ENCODE results near the gene KIF13A. TPM values are rescaled to one million over a fixed set of nuclear protein-coding genes. Genes with fewer than 3 reads are reported as not detected.

KIF13A gene
- total RNA-seq, 1 experiment from 2014 or later, result 19.7 TPM

DNA sequence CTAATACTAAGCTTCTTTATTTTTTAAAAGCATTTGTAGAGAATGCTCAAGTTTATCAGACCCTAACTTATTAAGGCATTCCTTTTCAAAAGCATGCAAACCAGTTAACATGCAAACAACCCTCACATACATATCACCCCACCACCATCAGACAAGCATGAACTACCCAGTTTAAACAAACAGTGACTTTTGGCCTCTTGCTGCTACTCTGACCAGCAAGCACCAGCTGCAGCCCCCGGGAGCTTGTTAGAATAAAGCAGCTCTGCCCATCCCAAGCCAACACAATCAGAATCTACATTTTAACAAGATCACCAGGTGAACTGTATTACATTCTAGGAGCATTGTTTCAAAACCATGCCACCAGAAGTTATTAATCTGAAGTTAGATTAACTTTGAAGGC is 274.9 kb downstream of the KIF13A start:
- no peak overlapping the region for H3K27ac ChIP-seq (ENCODE audit: low read depth, low read length, poor library complexity, severe bottlenecking)
- intact Hi-C loops (cut with micrococcal nuclease; ENCODE audit: unreplicated experiment), result no loop called here
- no peak for DNase-seq (ENCODE audit: low spot score)
- H3K4me3 ChIP-seq (ENCODE audit: low read depth, low read length, poor library complexity, severe bottlenecking), result no peak overlapping the region
- no TSS peak for BruUV-seq (replicated peaks)
- ChIA-PET POLR2A (ENCODE audit: low non-redundant PET) (no interaction called here), CTCF (no interaction called here)
- peaks cover 16% of the 10 kb centered on the region for H3K4me1 ChIP-seq (ENCODE audit: insufficient read depth, low read length, poor library complexity, severe bottlenecking)
- no peaks in the 10 kb centered on the region for H3K27me3 ChIP-seq (replicated peaks; ENCODE audit: insufficient read depth, low read depth, low read length, poor library complexity)
- no peak for TF ChIP-seq EZH2 (IDR thresholded peaks at IDR 0.05; ENCODE audit: borderline replicate concordance, low read depth, low read length, poor library complexity, severe bottlenecking)
- TF ChIP-seq, protein P1, sequence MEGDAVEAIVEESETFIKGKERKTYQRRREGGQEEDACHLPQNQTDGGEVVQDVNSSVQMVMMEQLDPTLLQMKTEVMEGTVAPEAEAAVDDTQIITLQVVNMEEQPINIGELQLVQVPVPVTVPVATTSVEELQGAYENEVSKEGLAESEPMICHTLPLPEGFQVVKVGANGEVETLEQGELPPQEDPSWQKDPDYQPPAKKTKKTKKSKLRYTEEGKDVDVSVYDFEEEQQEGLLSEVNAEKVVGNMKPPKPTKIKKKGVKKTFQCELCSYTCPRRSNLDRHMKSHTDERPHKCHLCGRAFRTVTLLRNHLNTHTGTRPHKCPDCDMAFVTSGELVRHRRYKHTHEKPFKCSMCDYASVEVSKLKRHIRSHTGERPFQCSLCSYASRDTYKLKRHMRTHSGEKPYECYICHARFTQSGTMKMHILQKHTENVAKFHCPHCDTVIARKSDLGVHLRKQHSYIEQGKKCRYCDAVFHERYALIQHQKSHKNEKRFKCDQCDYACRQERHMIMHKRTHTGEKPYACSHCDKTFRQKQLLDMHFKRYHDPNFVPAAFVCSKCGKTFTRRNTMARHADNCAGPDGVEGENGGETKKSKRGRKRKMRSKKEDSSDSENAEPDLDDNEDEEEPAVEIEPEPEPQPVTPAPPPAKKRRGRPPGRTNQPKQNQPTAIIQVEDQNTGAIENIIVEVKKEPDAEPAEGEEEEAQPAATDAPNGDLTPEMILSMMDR (conservative IDR thresholded peaks at IDR 0.05; ENCODE audit: low read depth, low read length), result no peak
- H3K36me3 ChIP-seq (ENCODE audit: insufficient read depth, low read length, poor library complexity, severe bottlenecking), result no peaks in the 10 kb centered on the region
- no peaks in the 10 kb centered on the region for H3K9me3 ChIP-seq (ENCODE audit: low read depth, low read length, poor library complexity, severe bottlenecking)

DNA sequence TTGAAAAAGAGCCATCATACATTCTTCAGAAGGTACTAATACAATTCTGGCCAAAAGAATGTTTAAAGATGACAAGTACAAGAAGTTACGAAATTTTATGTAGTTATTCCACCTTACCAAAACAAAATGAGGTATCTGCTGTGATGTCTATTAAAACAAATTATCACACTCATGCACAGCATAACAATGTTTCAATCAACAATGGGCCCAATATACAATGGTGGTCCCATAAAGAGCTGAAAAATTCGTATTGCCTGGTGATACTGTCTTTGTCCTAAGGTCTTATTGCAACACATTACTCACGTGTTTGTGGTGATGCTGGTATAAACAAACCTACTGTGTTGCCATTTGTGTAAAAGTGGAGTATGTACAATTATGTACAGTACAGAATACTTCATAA is 277.1 kb downstream of the KIF13A start:
- Histone ChIP-seq H3K36me3 (ENCODE audit: insufficient read depth, low read length, poor library complexity, severe bottlenecking) (no peaks in the 10 kb centered on the region), H3K27ac (ENCODE audit: low read depth, low read length, poor library complexity, severe bottlenecking) (no peak overlapping the region), H3K4me3 (ENCODE audit: low read depth, low read length, poor library complexity, severe bottlenecking) (no peak overlapping the region), H3K4me1 (ENCODE audit: insufficient read depth, low read length, poor library complexity, severe bottlenecking) (peaks cover 10% of the 10 kb centered on the region), H3K27me3 (replicated peaks; ENCODE audit: insufficient read depth, low read depth, low read length, poor library complexity) (no peaks in the 10 kb centered on the region), H3K9me3 (ENCODE audit: low read depth, low read length, poor library complexity, severe bottlenecking) (no peaks in the 10 kb centered on the region)
- intact Hi-C loops (cut with micrococcal nuclease; ENCODE audit: unreplicated experiment), result no loop called here
- DNase-seq (ENCODE audit: low spot score), result no peak
- TF ChIP-seq EZH2 (IDR thresholded peaks at IDR 0.05; ENCODE audit: borderline replicate concordance, low read depth, low read length, poor library complexity, severe bottlenecking), result no peak
- TF ChIP-seq, protein P1 (conservative IDR thresholded peaks at IDR 0.05; ENCODE audit: low read depth, low read length), result no peak
- ChIA-PET POLR2A (ENCODE audit: low non-redundant PET) (no interaction called here), CTCF (interaction anchor here (0.6 kb wide), 1 partner anchor 21 kb away, joined by 3 read pairs; no protein-coding TSS in a partner anchor)
- BruUV-seq (replicated peaks), result no TSS peak

DNA sequence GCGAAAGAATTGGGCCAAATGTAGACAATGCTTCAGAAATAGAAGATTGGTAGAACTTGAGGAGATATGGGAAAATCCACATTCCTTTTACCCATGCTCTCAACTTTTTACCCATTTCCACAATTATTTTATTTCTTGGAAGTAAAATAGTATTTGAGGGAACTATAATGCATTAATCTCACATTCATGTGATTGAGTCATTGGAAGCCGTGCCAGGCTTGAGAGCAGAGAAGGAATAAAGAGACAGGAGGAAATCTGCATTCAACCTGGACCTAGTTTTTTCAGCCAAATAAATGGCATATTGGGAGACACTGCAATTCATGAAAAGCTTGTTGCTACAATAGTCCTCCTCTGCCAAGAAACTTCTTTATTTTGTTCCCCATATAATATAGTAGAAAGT is 278.0 kb downstream of the KIF13A start:
- H3K27me3 ChIP-seq (replicated peaks; ENCODE audit: insufficient read depth, low read depth, low read length, poor library complexity), result no peaks in the 10 kb centered on the region
- H3K36me3 ChIP-seq (ENCODE audit: insufficient read depth, low read length, poor library complexity, severe bottlenecking), result no peaks in the 10 kb centered on the region
- BruUV-seq (replicated peaks), result no TSS peak
- no peak for DNase-seq (ENCODE audit: low spot score)
- TF ChIP-seq, protein P1 (conservative IDR thresholded peaks at IDR 0.05; ENCODE audit: low read depth, low read length), result no peak
- no peak for TF ChIP-seq EZH2 (IDR thresholded peaks at IDR 0.05; ENCODE audit: borderline replicate concordance, low read depth, low read length, poor library complexity, severe bottlenecking)
- no peaks in the 10 kb centered on the region for H3K9me3 ChIP-seq (ENCODE audit: low read depth, low read length, poor library complexity, severe bottlenecking)
- H3K4me1 ChIP-seq (ENCODE audit: insufficient read depth, low read length, poor library complexity, severe bottlenecking), result peaks cover 13% of the 10 kb centered on the region
- POLR2A ChIA-PET (ENCODE audit: low non-redundant PET), result no interaction called here
- H3K27ac ChIP-seq (ENCODE audit: low read depth, low read length, poor library complexity, severe bottlenecking), result no peak overlapping the region
- no peak overlapping the region for H3K4me3 ChIP-seq (ENCODE audit: low read depth, low read length, poor library complexity, severe bottlenecking)
- CTCF ChIA-PET, result no interaction called here
- intact Hi-C loops (cut with micrococcal nuclease; ENCODE audit: unreplicated experiment), result no loop called here

Other genes starting within 250 kb of the KIF13A start
- gene NHLRC1, start 135.0 kb upstream of the KIF13A start, total RNA-seq (2021), result 3.8 and 4.3 TPM in 2 replicates
- gene TPMT, start 167.4 kb upstream of the KIF13A start, total RNA-seq (2021), result 8.3 and 9.8 TPM in 2 replicates
- 15.8 and 17.6 TPM in 2 replicates for gene KDM1B, start 167.8 kb upstream of the KIF13A start, total RNA-seq (2021)

Data from A673 (cell line).